Upper lobe of left lung (tissue), 6 donors: ENCODE results near the gene HGS. TPM values are rescaled to one million over a fixed set of nuclear protein-coding genes. Genes with fewer than 3 reads are reported as not detected.

Experiments
- ATAC-seq, 2 donors: fragments of 200-7000 bp; cut with Tn5 transposase; one replicate each; pipeline ENCODE4 v1.9.1; 2022; ENCODE audit warnings: mild to moderate bottlenecking in 2 of 2, moderate library complexity in 2 of 2; ENCODE audit not compliant: low FRiP score in 2 of 2
- DNase-seq, 2 donors: peaks; one replicate each; pipeline ENCODE4 v3.0.0-alpha.2; 2019 to 2020
- H3K27ac ChIP-seq, 4 donors: fragments of 200-600 bp; sonication (generic); one replicate each; pipeline ENCODE4 v1.5.1; 2016 to 2019
- H3K27me3 ChIP-seq, 4 donors: fragments of 200-600 bp; sonication (generic); one replicate each; pipeline ENCODE4 v1.5.1; 2017 to 2019
- H3K36me3 ChIP-seq, 4 donors: fragments of 200-600 bp; sonication (generic); one replicate each; pipeline ENCODE4 v1.5.1; 2016 to 2019
- H3K4me1 ChIP-seq, 4 donors: fragments of 200-600 bp; sonication (generic); one replicate each; pipeline ENCODE4 v1.5.1; 2018 to 2019
- H3K4me3 ChIP-seq, 4 donors: fragments of 200-600 bp; sonication (generic); one replicate each; pipeline ENCODE4 v1.5.1; 2017 to 2019; ENCODE audit warnings: mild to moderate bottlenecking in 2 of 4, moderate library complexity in 1 of 4
- H3K9me3 ChIP-seq, 4 donors: fragments of 200-600 bp; sonication (generic); one replicate each; pipeline ENCODE4 v1.5.1; 2018 to 2019
- EP300 ChIP-seq, 4 donors: sonication (generic); formaldehyde crosslinking; IDR thresholded peaks; one replicate each; pipeline ENCODE4 v1.5.1; 2017; ENCODE audit warnings: antibody characterized with exemption in 4 of 4, control low read depth in 2 of 4
- POLR2A ChIP-seq, 4 donors: fragments of 450-650 bp; IDR thresholded peaks; one replicate each; pipeline ENCODE4 v1.5.1; 2016 to 2017; ENCODE audit warnings: antibody characterized with exemption in 4 of 4, mild to moderate bottlenecking in 2 of 4
- POLR2AphosphoS5 ChIP-seq, 2 donors: sonication (generic); formaldehyde crosslinking; IDR thresholded peaks; one replicate each; pipeline ENCODE4 v1.5.1; 2017; ENCODE audit warnings: antibody characterized with exemption in 2 of 2
- WGBS, 2 donors: methylation state at CpG; one replicate each; pipeline ENCODE4 v1.1.5; 2017 to 2018; 5-methylcytosine and 5-hydroxymethylcytosine counted together
- total RNA-seq, 6 donors: library from RNA; depleted of rRNA in 4 of 6; stranded (reverse); fragments of >200 nt in 4 of 6; gene quantifications; one replicate each; pipeline versions ENCODE4 v1.1.0 to v1.2.1, GENCODE V29; 2016 to 2021
- TF ChIP-seq, protein P1 (sequence below), 6 experiments: fragments of 450-650 bp in 4 of 6; fragments of 200-600 bp in 2 of 6; sonication (generic) in 2 of 6; IDR thresholded peaks; one replicate each; pipeline ENCODE4 v1.5.1; 2016 to 2019; ENCODE audit warnings: antibody characterized with exemption in 6 of 6
- donor health status: DM: no; HTN: no; CAD: no; lungs with moderate emphysema.
- donor health status: DM: no; HTN: yes; CAD: no; lungs with severe emphysema.

The HGS gene
- total RNA-seq, 6 donors from 2014 or later = 74.7 to 164 (median 108) TPM

DNA sequence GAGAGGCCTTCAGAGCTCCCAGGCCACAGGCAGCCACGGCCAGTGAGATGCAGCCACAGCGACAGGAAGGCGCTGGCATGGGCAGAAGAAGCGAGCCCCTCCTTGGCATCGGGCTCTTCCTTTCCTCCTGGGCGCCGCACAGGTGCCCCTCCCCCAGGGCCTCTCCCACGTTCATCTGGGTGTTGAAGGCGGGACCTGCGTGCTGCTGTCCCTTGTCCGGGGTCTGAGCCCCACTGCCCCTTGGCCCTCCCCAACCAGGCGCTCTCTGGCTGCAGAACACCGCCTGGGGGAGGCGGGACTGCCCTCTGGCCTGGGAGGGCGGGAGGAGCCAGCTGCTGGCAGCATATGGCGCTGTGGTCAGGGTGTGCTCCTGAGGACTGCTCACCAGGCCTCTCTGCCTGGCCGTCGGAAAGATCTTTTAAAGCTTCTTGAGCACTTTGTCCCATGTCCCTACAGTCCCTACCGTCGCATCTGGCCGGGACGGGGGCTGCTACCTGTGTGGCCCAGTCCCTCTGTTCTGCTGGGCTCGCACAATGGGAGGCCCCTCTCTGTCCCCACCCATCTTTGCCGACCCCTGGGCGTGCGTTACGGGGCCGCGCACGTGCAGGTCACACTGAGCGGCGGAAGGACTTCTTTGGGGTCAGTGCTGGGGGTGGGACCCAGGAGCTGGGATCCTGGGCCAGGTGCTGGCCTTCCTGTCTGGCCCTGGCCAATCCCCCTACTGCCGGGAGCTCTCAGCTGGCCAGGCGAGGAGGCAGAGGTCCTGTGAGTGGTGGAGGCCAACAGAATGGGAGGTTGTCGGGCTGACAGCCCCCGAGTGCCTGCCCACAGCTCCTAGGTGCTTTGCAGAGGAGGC, 30.0 kb downstream of the HGS start:
- Histone ChIP-seq H3K27me3 (no peaks in the 10 kb centered on the region), H3K4me1 (peaks cover 26 to 41% (median 36%) of the 10 kb centered on the region in 4 donors), H3K9me3 (no peaks in the 10 kb centered on the region), H3K4me3 (peak overlapping the region in 1 of 4 donors; percentile 99), H3K36me3 (peaks cover 0 to 3% (median 1%) of the 10 kb centered on the region in 4 donors), H3K27ac (no peak overlapping the region)
- WGBS, 2 donors = 72 to 73% methylated on average over 12 to 34 of the region's 36 CpGs
- ATAC-seq (no peak), DNase-seq (peak in 1 of 2 donors; percentile 78)
- TF ChIP-seq EP300 (IDR thresholded peaks at IDR 0.05) (no peak), POLR2AphosphoS5 (IDR thresholded peaks at IDR 0.05) (no peak), POLR2A (IDR thresholded peaks at IDR 0.05) (no peak)
- TF ChIP-seq, protein P1, sequence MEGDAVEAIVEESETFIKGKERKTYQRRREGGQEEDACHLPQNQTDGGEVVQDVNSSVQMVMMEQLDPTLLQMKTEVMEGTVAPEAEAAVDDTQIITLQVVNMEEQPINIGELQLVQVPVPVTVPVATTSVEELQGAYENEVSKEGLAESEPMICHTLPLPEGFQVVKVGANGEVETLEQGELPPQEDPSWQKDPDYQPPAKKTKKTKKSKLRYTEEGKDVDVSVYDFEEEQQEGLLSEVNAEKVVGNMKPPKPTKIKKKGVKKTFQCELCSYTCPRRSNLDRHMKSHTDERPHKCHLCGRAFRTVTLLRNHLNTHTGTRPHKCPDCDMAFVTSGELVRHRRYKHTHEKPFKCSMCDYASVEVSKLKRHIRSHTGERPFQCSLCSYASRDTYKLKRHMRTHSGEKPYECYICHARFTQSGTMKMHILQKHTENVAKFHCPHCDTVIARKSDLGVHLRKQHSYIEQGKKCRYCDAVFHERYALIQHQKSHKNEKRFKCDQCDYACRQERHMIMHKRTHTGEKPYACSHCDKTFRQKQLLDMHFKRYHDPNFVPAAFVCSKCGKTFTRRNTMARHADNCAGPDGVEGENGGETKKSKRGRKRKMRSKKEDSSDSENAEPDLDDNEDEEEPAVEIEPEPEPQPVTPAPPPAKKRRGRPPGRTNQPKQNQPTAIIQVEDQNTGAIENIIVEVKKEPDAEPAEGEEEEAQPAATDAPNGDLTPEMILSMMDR (IDR thresholded peaks at IDR 0.05) = no peak

- DNase-seq (peak in 1 of 2 donors; percentile 77), ATAC-seq (no peak)
- Histone ChIP-seq H3K9me3 (no peaks in the 10 kb centered on the region), H3K36me3 (peaks cover 0 to 5% (median 2%) of the 10 kb centered on the region in 4 donors), H3K4me3 (no peak overlapping the region), H3K27ac (no peak overlapping the region), H3K4me1 (peaks cover 26 to 41% (median 36%) of the 10 kb centered on the region in 4 donors), H3K27me3 (no peaks in the 10 kb centered on the region)
- WGBS, 2 donors = 94 to 96% methylated on average over 21 to 34 of the region's 39 CpGs
- TF ChIP-seq, protein P1 (IDR thresholded peaks at IDR 0.05) = no peak
- no peak for TF ChIP-seq POLR2AphosphoS5 (IDR thresholded peaks at IDR 0.05)
- TF ChIP-seq EP300 (IDR thresholded peaks at IDR 0.05) = no peak
- TF ChIP-seq POLR2A (IDR thresholded peaks at IDR 0.05) = no peak
Observed at GRCh38 chr17:81714412-81715106, 30.7 kb downstream of the HGS start.

GRCh38 chr17:81715107-81715871, 31.5 kb downstream of the HGS start:
- Histone ChIP-seq H3K36me3 (peaks cover 0 to 7% (median 2%) of the 10 kb centered on the region in 4 donors), H3K27me3 (no peaks in the 10 kb centered on the region), H3K27ac (no peak overlapping the region), H3K4me3 (no peak overlapping the region), H3K9me3 (no peaks in the 10 kb centered on the region), H3K4me1 (peaks cover 25 to 36% (median 32%) of the 10 kb centered on the region in 4 donors)
- TF ChIP-seq, protein P1 (IDR thresholded peaks at IDR 0.05) = no peak
- TF ChIP-seq POLR2AphosphoS5 (IDR thresholded peaks at IDR 0.05) (no peak), POLR2A (IDR thresholded peaks at IDR 0.05) (no peak), EP300 (IDR thresholded peaks at IDR 0.05) (no peak)
- WGBS, 2 donors = 96 to 100% methylated on average over 9 to 14 of the region's 32 CpGs
- ATAC-seq (no peak), DNase-seq (peak in 1 of 2 donors; percentile 80)

DNA sequence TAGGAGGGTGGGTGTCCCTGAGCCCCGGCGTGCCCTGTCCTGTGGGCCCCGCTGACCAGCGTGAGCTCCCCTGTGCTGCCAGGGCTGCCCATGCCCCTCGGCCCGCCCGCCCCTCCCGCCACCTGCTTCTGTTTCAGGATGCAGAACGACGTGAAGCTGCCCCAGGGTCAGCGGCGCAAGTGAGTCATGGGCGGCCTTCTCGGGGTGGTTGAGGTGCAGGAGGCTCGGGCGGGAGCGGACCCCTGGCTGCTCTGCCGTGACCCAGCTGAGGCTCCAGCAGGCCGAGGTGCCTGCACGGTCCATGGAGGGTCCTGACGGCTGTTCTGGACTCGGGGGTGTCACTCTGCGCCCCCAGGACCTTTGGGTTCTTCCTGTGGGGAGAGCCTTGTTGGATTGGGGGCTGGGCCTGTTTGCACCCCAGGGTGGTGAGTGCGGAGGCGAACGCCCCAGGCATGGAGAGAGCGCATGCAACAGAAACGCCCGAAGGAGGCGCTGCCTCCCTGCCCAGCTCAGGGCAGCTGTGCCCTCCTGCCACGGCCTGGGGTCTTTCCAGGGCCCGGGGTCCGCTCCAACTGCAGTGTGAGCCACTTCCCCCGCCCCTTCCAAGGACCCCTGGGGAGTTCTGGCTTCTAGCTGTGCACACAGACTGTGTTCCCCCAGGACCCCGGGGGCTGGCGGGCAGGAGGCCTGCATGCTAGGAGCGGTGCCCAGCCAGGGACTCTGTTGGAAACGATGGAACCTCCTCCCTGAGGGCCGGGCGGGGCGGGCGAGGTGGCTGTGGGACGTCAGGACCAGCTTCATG, 32.3 kb downstream of the HGS start:
- no peak for TF ChIP-seq POLR2A (IDR thresholded peaks at IDR 0.05)
- TF ChIP-seq EP300 (IDR thresholded peaks at IDR 0.05) = no peak
- TF ChIP-seq, protein P1 (IDR thresholded peaks at IDR 0.05) = no peak
- TF ChIP-seq POLR2AphosphoS5 (IDR thresholded peaks at IDR 0.05) = no peak
- Histone ChIP-seq H3K36me3 (peaks cover 0 to 7% (median 2%) of the 10 kb centered on the region in 4 donors), H3K27me3 (no peaks in the 10 kb centered on the region), H3K27ac (no peak overlapping the region), H3K9me3 (no peaks in the 10 kb centered on the region), H3K4me1 (peaks cover 17 to 28% (median 24%) of the 10 kb centered on the region in 4 donors), H3K4me3 (no peak overlapping the region)
- ATAC-seq (no peak), DNase-seq (peak in 1 of 2 donors; percentile 77)
- WGBS, 2 donors = 91% methylated on average over 41 of the region's 43 CpGs; no CpG with 5 or more reads in 1 of the 2 donors
